ENCODE results near the gene APLP1.

GRCh38 chr19:35853038-35853756 lies 15.2 kb upstream of the APLP1 start:
- TF ChIP-seq CTCF (IDR thresholded peaks at IDR 0.05) (no peak), EP300 (IDR thresholded peaks at IDR 0.05) (no peak)

All from suprapubic skin (tissue), 3 donors.